GM15510 (cell line): ENCODE results near the gene GRIK3.

Experiments
- POLR2A ChIP-seq: IDR thresholded peaks from 3 replicates; pipeline ENCODE4 v1.6.1; 2011; ENCODE audit warnings: borderline replicate concordance; ENCODE audit not compliant: insufficient read length; ENCODE audit errors: extremely low read depth

GRIK3 gene

GRCh38 chr1:36859926-36860325 is 174.4 kb downstream of the GRIK3 start:
- no peak for TF ChIP-seq POLR2A

GRCh38 chr1:36858981-36859380 is 175.3 kb downstream of the GRIK3 start:
- TF ChIP-seq POLR2A, result no peak

GRCh38 chr1:36858553-36858952 is 175.8 kb downstream of the GRIK3 start:
- TF ChIP-seq POLR2A, result no peak

- no peak for TF ChIP-seq POLR2A
Measured at GRCh38 chr1:36857754-36858153, 176.6 kb downstream of the GRIK3 start.

GRCh38 chr1:36855699-36856494 is 178.4 kb downstream of the GRIK3 start:
- TF ChIP-seq POLR2A, result no peak

GRCh38 chr1:36853638-36854037 is 180.7 kb downstream of the GRIK3 start:
- no peak for TF ChIP-seq POLR2A

GRCh38 chr1:36852586-36852985 is 181.7 kb downstream of the GRIK3 start:
- TF ChIP-seq POLR2A, result no peak

GRCh38 chr1:36851595-36851994 is 182.7 kb downstream of the GRIK3 start:
- no peak for TF ChIP-seq POLR2A

- TF ChIP-seq POLR2A, result no peak
Measured at GRCh38 chr1:36851087-36851486, 183.2 kb downstream of the GRIK3 start.

GRCh38 chr1:36849956-36850355 is 184.4 kb downstream of the GRIK3 start:
- no peak for TF ChIP-seq POLR2A

- TF ChIP-seq POLR2A, result no peak
Measured at GRCh38 chr1:36847761-36848160, 186.6 kb downstream of the GRIK3 start.

- TF ChIP-seq POLR2A, result no peak
Measured at GRCh38 chr1:36847186-36847585, 187.1 kb downstream of the GRIK3 start.

GRCh38 chr1:36846357-36846756 is 188.0 kb downstream of the GRIK3 start:
- no peak for TF ChIP-seq POLR2A

- no peak for TF ChIP-seq POLR2A
Measured at GRCh38 chr1:36845802-36846201, 188.5 kb downstream of the GRIK3 start.

GRCh38 chr1:36844917-36845316 is 189.4 kb downstream of the GRIK3 start:
- no peak for TF ChIP-seq POLR2A

- TF ChIP-seq POLR2A, result no peak
Measured at GRCh38 chr1:36843906-36844610, 190.3 kb downstream of the GRIK3 start.

- no peak for TF ChIP-seq POLR2A
Measured at GRCh38 chr1:36843027-36843426, 191.3 kb downstream of the GRIK3 start.

- no peak for TF ChIP-seq POLR2A
Measured at GRCh38 chr1:36842448-36842847, 191.9 kb downstream of the GRIK3 start.
